Osteoblast (primary cell): ENCODE data around the gene SLC22A5. TPM values are rescaled to one million over a fixed set of nuclear protein-coding genes. Genes with fewer than 3 reads are reported as not detected.

Experiments used
- DNase-seq: peaks from one replicate; pipeline ENCODE4 v3.0.0; 2011; ENCODE audit warnings: low spot score, mixed read lengths; ENCODE audit not compliant: insufficient read length; ENCODE audit errors: missing footprints
- H2AFZ ChIP-seq: 2 replicates; pipeline ENCODE4 v1.6.0; 2011; ENCODE audit warnings: mild to moderate bottlenecking, low read length
- H3K27ac ChIP-seq: 2 replicates; pipeline ENCODE4 v1.5.1; 2011; ENCODE audit warnings: mild to moderate bottlenecking, low read depth, low read length, moderate library complexity
- H3K27me3 ChIP-seq: 2 replicates; pipeline ENCODE4 v1.6.0; 2012; ENCODE audit warnings: mild to moderate bottlenecking, control low read depth, inconsistent platforms, low read length, moderate library complexity; ENCODE audit not compliant: insufficient read depth
- H3K36me3 ChIP-seq: 2 replicates; pipeline ENCODE4 v1.5.1; 2011; ENCODE audit warnings: mild to moderate bottlenecking, low read length, control low read depth, moderate library complexity; ENCODE audit not compliant: insufficient read depth
- H3K4me1 ChIP-seq: 2 replicates; pipeline ENCODE4 v1.5.1; 2011; ENCODE audit warnings: mild to moderate bottlenecking, low read length, control low read depth, moderate library complexity; ENCODE audit not compliant: insufficient read depth
- H3K4me2 ChIP-seq: 2 replicates; pipeline ENCODE4 v1.6.0; 2011; ENCODE audit warnings: mild to moderate bottlenecking, low read length; ENCODE audit not compliant: insufficient read depth
- H3K4me3 ChIP-seq: fragments of 200-600 bp; sonication (generic); 3 replicates; pipeline ENCODE4 v1.5.1; 2012; ENCODE audit warnings: mild to moderate bottlenecking, low read length, inconsistent platforms; ENCODE audit not compliant: insufficient read depth
- H3K79me2 ChIP-seq: 2 replicates; pipeline ENCODE4 v1.6.0; 2012; ENCODE audit warnings: mild to moderate bottlenecking, low read length, control low read depth, inconsistent platforms; ENCODE audit not compliant: insufficient read depth
- H3K9me3 ChIP-seq: 2 replicates; pipeline ENCODE4 v1.5.1; 2011; ENCODE audit warnings: low read depth, low read length, control low read depth
- H4K20me1 ChIP-seq: 2 replicates; pipeline ENCODE4 v1.6.0; 2012; ENCODE audit warnings: mild to moderate bottlenecking, low read length, control low read depth; ENCODE audit not compliant: insufficient read depth
- CTCF ChIP-seq: IDR thresholded peaks from 2 replicates; pipeline ENCODE4 v1.5.1; 2011; ENCODE audit warnings: mild to moderate bottlenecking, low read depth, low read length, moderate library complexity; ENCODE audit errors: extremely low read depth
- total RNA-seq: library from RNA; depleted of rRNA; stranded (reverse); fragments of >200 nt; gene quantifications from 2 replicates; pipeline ENCODE4 v1.2.3, GENCODE V29; 2012

SLC22A5 gene
- total RNA-seq, result 3.8 and 5.4 TPM in 2 replicates

- H3K9me3 ChIP-seq, result no peaks in the 10 kb centered on the region
- H3K27me3 ChIP-seq, result no peaks in the 10 kb centered on the region
- DNase-seq, result peak; percentile 94
- H3K4me1 ChIP-seq, result peaks cover 16% of the 10 kb centered on the region
- H3K4me2 ChIP-seq, result peak within 1 kb of the TSS; percentile 83
- peak within 1 kb of the TSS; percentile 49 for H3K27ac ChIP-seq
- H4K20me1 ChIP-seq, result no peaks in the 10 kb centered on the region
- no peak for TF ChIP-seq CTCF
- H3K4me3 ChIP-seq, result peak within 1 kb of the TSS; percentile 85
- H3K79me2 ChIP-seq, result peaks cover 9% of the 10 kb centered on the region
- peak within 1 kb of the TSS; percentile 85 for H2AFZ ChIP-seq
- no peaks in the 10 kb centered on the region for H3K36me3 ChIP-seq
These were observed at the start of gene SLC22A5 for GRCh38 chr5:132369474-132370180. Gene SLC22A5 (plus strand): TSS chr5:132369710. CDS start chr5:132369973, 263 bp downstream.

- Histone ChIP-seq H3K4me3 (no peak overlapping the region), H3K79me2 (no peaks in the 10 kb centered on the region), H3K4me1 (peaks cover 7% of the 10 kb centered on the region), H3K27me3 (no peaks in the 10 kb centered on the region), H3K36me3 (no peaks in the 10 kb centered on the region), H4K20me1 (peaks cover 4% of the 10 kb centered on the region), H2AFZ (no peak overlapping the region), H3K9me3 (no peaks in the 10 kb centered on the region), H3K27ac (no peak overlapping the region), H3K4me2 (no peak overlapping the region)
- DNase-seq, result no peak
- TF ChIP-seq CTCF, result no peak
These were observed 49.5 kb upstream of the SLC22A5 start for GRCh38 chr5:132319975-132320374.

GRCh38 chr5:132321109-132321721 lies 48.3 kb upstream of the SLC22A5 start:
- Histone ChIP-seq H3K79me2 (no peaks in the 10 kb centered on the region), H3K4me2 (no peak overlapping the region), H2AFZ (no peak overlapping the region), H4K20me1 (peaks cover 4% of the 10 kb centered on the region), H3K27ac (no peak overlapping the region), H3K9me3 (no peaks in the 10 kb centered on the region), H3K27me3 (no peaks in the 10 kb centered on the region), H3K4me3 (no peak overlapping the region), H3K36me3 (no peaks in the 10 kb centered on the region), H3K4me1 (peaks cover 7% of the 10 kb centered on the region)
- TF ChIP-seq CTCF, result no peak
- DNase-seq, result no peak

- Histone ChIP-seq H3K4me3 (no peak overlapping the region), H2AFZ (no peak overlapping the region), H4K20me1 (peaks cover 4% of the 10 kb centered on the region), H3K27me3 (no peaks in the 10 kb centered on the region), H3K4me2 (no peak overlapping the region), H3K4me1 (peaks cover 7% of the 10 kb centered on the region), H3K79me2 (no peaks in the 10 kb centered on the region), H3K27ac (no peak overlapping the region), H3K36me3 (no peaks in the 10 kb centered on the region), H3K9me3 (no peaks in the 10 kb centered on the region)
- no peak for TF ChIP-seq CTCF
- no peak for DNase-seq
These were observed 47.2 kb upstream of the SLC22A5 start for GRCh38 chr5:132322266-132322665.
